ENCODE results near the gene FNBP1. TPM values are rescaled to one million over a fixed set of nuclear protein-coding genes. Genes with fewer than 3 reads are reported as not detected.

Gene FNBP1
- total RNA-seq, 1 donor from 2014 or later = 20.5 TPM

GRCh38 chr9:130078547-130078946, 35.6 kb upstream of the FNBP1 start:
- DNase-seq = no peak
- H3K36me3 ChIP-seq = peaks cover 75% of the 10 kb centered on the region
- peaks cover 18% of the 10 kb centered on the region for H3K4me1 ChIP-seq
- H3K27ac ChIP-seq (replicated peaks) = no peak overlapping the region
- no peak overlapping the region for H3K4me3 ChIP-seq
- intact Hi-C loops (cut with micrococcal nuclease) = no loop called here
- H3K9me3 ChIP-seq (replicated peaks) = no peaks in the 10 kb centered on the region
- no peak for TF ChIP-seq CTCF (IDR thresholded peaks at IDR 0.05; ENCODE audit: borderline replicate concordance)
- H3K27me3 ChIP-seq (ENCODE audit: low read depth) = no peaks in the 10 kb centered on the region

- no peak for TF ChIP-seq CTCF (IDR thresholded peaks at IDR 0.05; ENCODE audit: borderline replicate concordance)
- intact Hi-C loops (cut with micrococcal nuclease) = no loop called here
- H3K9me3 ChIP-seq (replicated peaks) = no peaks in the 10 kb centered on the region
- peaks cover 25% of the 10 kb centered on the region for H3K36me3 ChIP-seq
- peak overlapping the region; percentile 71 for H3K27ac ChIP-seq (replicated peaks)
- H3K4me3 ChIP-seq = no peak overlapping the region
- no peaks in the 10 kb centered on the region for H3K27me3 ChIP-seq (ENCODE audit: low read depth)
- no peak for DNase-seq
- peaks cover 37% of the 10 kb centered on the region for H3K4me1 ChIP-seq
Measured at GRCh38 chr9:130073373-130073772, 30.4 kb upstream of the FNBP1 start.

GRCh38 chr9:130072515-130073235, 29.7 kb upstream of the FNBP1 start:
- H3K27ac ChIP-seq (replicated peaks) = peak overlapping the region; percentile 71
- peaks cover 18% of the 10 kb centered on the region for H3K36me3 ChIP-seq
- no peaks in the 10 kb centered on the region for H3K27me3 ChIP-seq (ENCODE audit: low read depth)
- peaks cover 37% of the 10 kb centered on the region for H3K4me1 ChIP-seq
- DNase-seq = no peak
- H3K4me3 ChIP-seq = no peak overlapping the region
- H3K9me3 ChIP-seq (replicated peaks) = no peaks in the 10 kb centered on the region
- no peak for TF ChIP-seq CTCF (IDR thresholded peaks at IDR 0.05; ENCODE audit: borderline replicate concordance)
- intact Hi-C loops (cut with micrococcal nuclease) = no loop called here

GRCh38 chr9:130069048-130069447, 26.1 kb upstream of the FNBP1 start:
- TF ChIP-seq CTCF (IDR thresholded peaks at IDR 0.05; ENCODE audit: borderline replicate concordance) = no peak
- intact Hi-C loops (cut with micrococcal nuclease) = no loop called here

GRCh38 chr9:130064621-130065020, 21.6 kb upstream of the FNBP1 start:
- intact Hi-C loops (cut with micrococcal nuclease) = no loop called here
- Histone ChIP-seq H3K4me3 (no peak overlapping the region), H3K4me1 (peaks cover 28% of the 10 kb centered on the region), H3K36me3 (peaks cover 5% of the 10 kb centered on the region), H3K9me3 (replicated peaks) (no peaks in the 10 kb centered on the region), H3K27ac (replicated peaks) (no peak overlapping the region), H3K27me3 (ENCODE audit: low read depth) (no peaks in the 10 kb centered on the region)
- DNase-seq = no peak
- TF ChIP-seq CTCF (IDR thresholded peaks at IDR 0.05; ENCODE audit: borderline replicate concordance) = no peak

More at GRCh38 chr9:130069048-130069447, 26.1 kb upstream of the FNBP1 start:
- Histone ChIP-seq H3K27me3 (ENCODE audit: low read depth) (no peaks in the 10 kb centered on the region), H3K4me3 (no peak overlapping the region), H3K36me3 (no peaks in the 10 kb centered on the region), H3K27ac (replicated peaks) (peak overlapping the region; percentile 32), H3K9me3 (replicated peaks) (no peaks in the 10 kb centered on the region), H3K4me1 (peaks cover 29% of the 10 kb centered on the region)
- no peak for DNase-seq
